ENCODE measurements around the gene ULK2. TPM values are rescaled to one million over a fixed set of nuclear protein-coding genes. Genes with fewer than 3 reads are reported as not detected.
"Not testable (repeated sequence)": the region's sequence is repeated elsewhere in the genome, so short reads cannot be mapped to it uniquely, and the experiment has no call there.

ULK2 gene
- total RNA-seq, result 16.0 and 18.2 TPM in 2 replicates

GRCh38 chr17:19867329-19868078 lies at the start of gene ULK2:
TSS of gene ULK2 (minus strand) at chr17:19867936. CDS start at chr17:19867417, 519 bp downstream.
- intact Hi-C loops (cut with micrococcal nuclease), result loop anchor here (5.0 kb wide), 2 partner anchors 110 to 360 kb away; partner anchors contain the start of gene AKAP10
- DNase-seq, result peak; percentile 85
- peak within 1 kb of the TSS; percentile 86 for H3K4me3 Mint-ChIP-seq
- peaks cover 8% of the 10 kb centered on the region for H3K36me3 Mint-ChIP-seq (ENCODE audit: low read depth)
- H3K9me3 Mint-ChIP-seq, result no peaks in the 10 kb centered on the region
- peak within 1 kb of the TSS; percentile 75 for H3K27ac Mint-ChIP-seq
- H3K27me3 Mint-ChIP-seq, result no peaks in the 10 kb centered on the region
- H3K4me1 Mint-ChIP-seq, result peaks cover 9% of the 10 kb centered on the region

GRCh38 chr17:19915245-19915978 lies 47.7 kb upstream of the ULK2 start:
- DNase-seq, result no peak
- intact Hi-C loops (cut with micrococcal nuclease), result no loop called here
- Mint-ChIP-seq H3K4me3 (no peak overlapping the region), H3K36me3 (ENCODE audit: low read depth) (peaks cover 52% of the 10 kb centered on the region), H3K9me3 (no peaks in the 10 kb centered on the region), H3K27me3 (no peaks in the 10 kb centered on the region), H3K4me1 (peaks cover 9% of the 10 kb centered on the region), H3K27ac (no peak overlapping the region)

GRCh38 chr17:19911033-19911432 lies 43.3 kb upstream of the ULK2 start:
- peaks cover 56% of the 10 kb centered on the region for H3K36me3 Mint-ChIP-seq (ENCODE audit: low read depth)
- no peaks in the 10 kb centered on the region for H3K9me3 Mint-ChIP-seq
- H3K27ac Mint-ChIP-seq, result no peak overlapping the region
- DNase-seq, result no peak
- H3K4me3 Mint-ChIP-seq, result no peak overlapping the region
- intact Hi-C loops (cut with micrococcal nuclease), result no loop called here
- no peaks in the 10 kb centered on the region for H3K27me3 Mint-ChIP-seq
- H3K4me1 Mint-ChIP-seq, result peaks cover 7% of the 10 kb centered on the region

GRCh38 chr17:19909139-19909538 lies 41.4 kb upstream of the ULK2 start:
- Mint-ChIP-seq H3K4me1 (peaks cover 2% of the 10 kb centered on the region), H3K4me3 (no peak overlapping the region), H3K36me3 (ENCODE audit: low read depth) (peaks cover 56% of the 10 kb centered on the region), H3K27ac (no peak overlapping the region), H3K9me3 (no peaks in the 10 kb centered on the region), H3K27me3 (no peaks in the 10 kb centered on the region)
- no peak for DNase-seq
- intact Hi-C loops (cut with micrococcal nuclease), result no loop called here

GRCh38 chr17:19905502-19905901 lies 37.8 kb upstream of the ULK2 start:
- H3K36me3 Mint-ChIP-seq (ENCODE audit: low read depth), result peaks cover 56% of the 10 kb centered on the region
- intact Hi-C loops (cut with micrococcal nuclease), result no loop called here
- H3K4me1 Mint-ChIP-seq, result no peaks in the 10 kb centered on the region
- H3K27me3 Mint-ChIP-seq, result no peaks in the 10 kb centered on the region
- no peak overlapping the region for H3K27ac Mint-ChIP-seq
- H3K4me3 Mint-ChIP-seq, result no peak overlapping the region
- no peak for DNase-seq
- H3K9me3 Mint-ChIP-seq, result no peaks in the 10 kb centered on the region

- no peaks in the 10 kb centered on the region for H3K4me1 Mint-ChIP-seq
- H3K27me3 Mint-ChIP-seq, result no peaks in the 10 kb centered on the region
- no peak overlapping the region for H3K4me3 Mint-ChIP-seq
- H3K36me3 Mint-ChIP-seq (ENCODE audit: low read depth), result peaks cover 56% of the 10 kb centered on the region
- intact Hi-C loops (cut with micrococcal nuclease), result no loop called here
- no peak for DNase-seq
- H3K27ac Mint-ChIP-seq, result no peak overlapping the region
- no peaks in the 10 kb centered on the region for H3K9me3 Mint-ChIP-seq
Measured at GRCh38 chr17:19904924-19905323, 37.2 kb upstream of the ULK2 start.

GRCh38 chr17:19904412-19904811 lies 36.7 kb upstream of the ULK2 start:
- Mint-ChIP-seq H3K27me3 (no peaks in the 10 kb centered on the region), H3K4me3 (no peak overlapping the region), H3K36me3 (ENCODE audit: low read depth) (peaks cover 52% of the 10 kb centered on the region), H3K9me3 (no peaks in the 10 kb centered on the region), H3K4me1 (no peaks in the 10 kb centered on the region), H3K27ac (no peak overlapping the region)
- intact Hi-C loops (cut with micrococcal nuclease), result no loop called here
- DNase-seq, result no peak

GRCh38 chr17:19900809-19901208 lies 33.1 kb upstream of the ULK2 start:
- no peak for DNase-seq
- H3K4me3 Mint-ChIP-seq, result no peak overlapping the region
- peaks cover 30% of the 10 kb centered on the region for H3K36me3 Mint-ChIP-seq (ENCODE audit: low read depth)
- no peaks in the 10 kb centered on the region for H3K27me3 Mint-ChIP-seq
- no peaks in the 10 kb centered on the region for H3K4me1 Mint-ChIP-seq
- intact Hi-C loops (cut with micrococcal nuclease), result no loop called here
- no peak overlapping the region for H3K27ac Mint-ChIP-seq
- H3K9me3 Mint-ChIP-seq, result no peaks in the 10 kb centered on the region

- H3K36me3 Mint-ChIP-seq (ENCODE audit: low read depth), result peaks cover 8% of the 10 kb centered on the region
- DNase-seq, result no peak
- intact Hi-C loops (cut with micrococcal nuclease), result no loop called here
- H3K4me1 Mint-ChIP-seq, result no peaks in the 10 kb centered on the region
- no peaks in the 10 kb centered on the region for H3K27me3 Mint-ChIP-seq
- no peak overlapping the region for H3K4me3 Mint-ChIP-seq
- H3K27ac Mint-ChIP-seq, result no peak overlapping the region
- no peaks in the 10 kb centered on the region for H3K9me3 Mint-ChIP-seq
Measured at GRCh38 chr17:19897903-19898302, 30.2 kb upstream of the ULK2 start.

- Mint-ChIP-seq H3K4me3 (no peak overlapping the region), H3K4me1 (no peaks in the 10 kb centered on the region), H3K27me3 (no peaks in the 10 kb centered on the region), H3K9me3 (no peaks in the 10 kb centered on the region), H3K27ac (no peak overlapping the region), H3K36me3 (ENCODE audit: low read depth) (peaks cover 6% of the 10 kb centered on the region)
- intact Hi-C loops (cut with micrococcal nuclease), result no loop called here
- no peak for DNase-seq
Measured at GRCh38 chr17:19897090-19897837, 29.5 kb upstream of the ULK2 start.

GRCh38 chr17:19896679-19897078 lies 28.9 kb upstream of the ULK2 start:
- Mint-ChIP-seq H3K27ac (no peak overlapping the region), H3K9me3 (no peaks in the 10 kb centered on the region)

GRCh38 chr17:19890554-19890953 lies 22.8 kb upstream of the ULK2 start:
- H3K4me3 Mint-ChIP-seq; H3K4me1 Mint-ChIP-seq; intact Hi-C loops (cut with micrococcal nuclease); H3K9me3 Mint-ChIP-seq; H3K27me3 Mint-ChIP-seq; H3K27ac Mint-ChIP-seq; H3K36me3 Mint-ChIP-seq (ENCODE audit: low read depth); DNase-seq: not testable (repeated sequence)

More at GRCh38 chr17:19896679-19897078, 28.9 kb upstream of the ULK2 start:
- H3K4me3 Mint-ChIP-seq, result no peak overlapping the region
- peaks cover 6% of the 10 kb centered on the region for H3K36me3 Mint-ChIP-seq (ENCODE audit: low read depth)
- no peaks in the 10 kb centered on the region for H3K4me1 Mint-ChIP-seq
- H3K27me3 Mint-ChIP-seq, result no peaks in the 10 kb centered on the region
- intact Hi-C loops (cut with micrococcal nuclease), result no loop called here
- no peak for DNase-seq

- intact Hi-C loops (cut with micrococcal nuclease); H3K36me3 Mint-ChIP-seq (ENCODE audit: low read depth); H3K9me3 Mint-ChIP-seq: not testable (repeated sequence)
Measured at GRCh38 chr17:19890001-19890400, 22.3 kb upstream of the ULK2 start.

GRCh38 chr17:19886116-19886515 lies 18.4 kb upstream of the ULK2 start:
- Mint-ChIP-seq H3K4me3 (no peak overlapping the region), H3K4me1 (no peaks in the 10 kb centered on the region), H3K27me3 (no peaks in the 10 kb centered on the region), H3K9me3 (no peaks in the 10 kb centered on the region), H3K36me3 (ENCODE audit: low read depth) (no peaks in the 10 kb centered on the region), H3K27ac (no peak overlapping the region)
- intact Hi-C loops (cut with micrococcal nuclease), result no loop called here
- no peak for DNase-seq

More at GRCh38 chr17:19890001-19890400, 22.3 kb upstream of the ULK2 start:
- not testable (repeated sequence) for H3K4me1 Mint-ChIP-seq, H3K4me3 Mint-ChIP-seq, H3K27ac Mint-ChIP-seq, DNase-seq, H3K27me3 Mint-ChIP-seq

Data from activated CD4-positive, alpha-beta T cell treated with anti-CD3 and anti-CD28 coated beads, Interleukin-2, amount 10 ng/mL, durations not matched to agents 24 days and 14 days (primary cell).